ENCODE results near the gene TSTD1.
A peak's percentile ranks its signal among the peaks of the same experiment; 100 is the strongest.
"Not testable (repeated sequence)": the region's sequence is repeated elsewhere in the genome, so short reads cannot be mapped to it uniquely, and the experiment has no call there.

The TSTD1 gene

DNA sequence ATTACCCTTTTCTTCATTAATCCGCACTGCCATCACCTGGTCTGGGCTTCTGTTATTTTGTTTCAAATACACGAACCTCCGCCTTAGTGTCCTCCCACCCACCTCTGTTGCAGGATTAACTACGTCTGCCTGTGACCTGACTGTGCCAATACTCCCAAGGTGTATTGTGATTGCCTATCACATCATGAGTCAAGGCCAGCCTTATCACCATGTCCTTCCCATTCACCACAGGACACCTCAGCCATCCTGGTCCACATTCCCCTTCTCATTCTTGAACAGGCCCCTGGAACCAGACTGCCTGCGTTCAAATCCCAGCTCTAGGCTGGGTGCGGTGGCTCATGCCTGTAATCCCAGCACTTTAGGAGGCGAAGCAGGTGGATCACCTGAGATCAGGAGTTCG, 32.2 kb downstream of the TSTD1 start:
- no peak for DNase-seq

DNA sequence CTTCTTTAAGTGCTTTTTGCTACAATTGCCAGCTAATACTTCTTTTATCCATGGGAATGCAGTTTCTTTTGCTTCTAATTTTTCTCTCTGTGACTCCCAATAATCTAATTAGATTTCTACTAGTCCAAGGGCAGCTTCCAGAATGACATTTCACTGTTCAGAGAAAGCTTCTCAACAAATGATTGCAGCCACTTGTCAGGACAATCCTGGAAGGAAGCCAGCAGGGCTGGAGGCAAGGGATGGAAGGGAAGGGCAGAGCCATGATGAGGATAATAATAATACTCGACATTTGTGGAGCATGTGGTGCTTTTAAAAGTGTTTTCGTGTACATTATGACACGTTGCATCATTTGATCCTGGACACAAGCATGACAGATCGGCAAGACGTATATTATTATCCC, 37.2 kb downstream of the TSTD1 start:
- no peak for DNase-seq

DNA sequence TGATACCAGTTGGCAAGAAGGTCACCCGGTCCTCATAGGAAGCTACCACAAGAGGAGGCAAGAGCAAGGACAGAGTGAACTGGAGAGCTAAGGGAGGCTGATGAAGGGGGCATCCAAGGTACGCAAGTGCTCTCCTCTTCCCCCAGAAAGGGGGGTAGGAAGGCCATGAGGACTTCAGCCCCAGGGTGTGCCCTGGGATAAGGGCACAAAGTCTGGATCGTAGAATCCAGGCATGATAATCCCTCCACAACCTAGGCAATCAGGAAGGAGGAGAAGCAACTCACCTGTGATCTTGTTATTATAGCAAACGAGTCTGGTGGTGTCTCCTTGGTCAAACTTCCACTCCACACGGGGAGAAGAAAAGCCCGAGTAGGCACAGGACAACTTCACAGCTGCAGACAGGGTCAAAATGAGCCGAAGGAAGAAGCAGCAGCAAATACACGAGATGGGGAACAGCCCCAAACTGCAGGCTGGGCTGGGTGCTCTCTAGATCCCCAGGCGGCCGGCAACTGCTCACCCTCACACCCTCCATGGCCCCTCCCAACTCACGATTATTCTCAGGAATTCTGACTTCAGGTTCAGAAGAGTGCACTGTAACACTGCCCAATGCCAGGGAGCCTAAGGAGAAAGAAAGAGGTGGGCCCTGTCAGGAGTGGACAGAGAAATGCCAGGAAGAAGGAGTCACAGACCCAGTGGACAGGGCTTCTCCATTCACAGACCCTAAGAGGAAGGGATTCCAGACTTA, 37.9 kb downstream of the TSTD1 start:
- DNase-seq, result no peak

DNA sequence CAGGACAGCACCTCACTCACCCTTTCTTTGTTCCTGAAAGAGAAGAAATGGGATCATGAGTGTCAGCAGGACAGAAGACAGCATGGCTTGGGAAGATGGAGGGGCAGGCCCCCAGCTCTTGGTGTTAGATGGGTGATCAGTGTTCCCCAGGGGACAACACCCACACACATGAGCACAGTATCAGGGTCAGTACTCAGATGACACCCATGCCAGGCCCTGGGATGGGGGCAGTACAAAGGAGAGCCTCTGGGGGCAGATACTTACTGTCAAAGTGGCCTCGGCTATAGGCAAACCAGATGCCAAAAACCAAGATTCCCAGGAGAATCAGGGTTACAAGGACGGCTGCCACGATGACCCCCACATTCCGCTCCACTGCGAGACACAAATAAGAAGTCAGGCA, 39.4 kb downstream of the TSTD1 start:
- DNase-seq, result no peak

DNA sequence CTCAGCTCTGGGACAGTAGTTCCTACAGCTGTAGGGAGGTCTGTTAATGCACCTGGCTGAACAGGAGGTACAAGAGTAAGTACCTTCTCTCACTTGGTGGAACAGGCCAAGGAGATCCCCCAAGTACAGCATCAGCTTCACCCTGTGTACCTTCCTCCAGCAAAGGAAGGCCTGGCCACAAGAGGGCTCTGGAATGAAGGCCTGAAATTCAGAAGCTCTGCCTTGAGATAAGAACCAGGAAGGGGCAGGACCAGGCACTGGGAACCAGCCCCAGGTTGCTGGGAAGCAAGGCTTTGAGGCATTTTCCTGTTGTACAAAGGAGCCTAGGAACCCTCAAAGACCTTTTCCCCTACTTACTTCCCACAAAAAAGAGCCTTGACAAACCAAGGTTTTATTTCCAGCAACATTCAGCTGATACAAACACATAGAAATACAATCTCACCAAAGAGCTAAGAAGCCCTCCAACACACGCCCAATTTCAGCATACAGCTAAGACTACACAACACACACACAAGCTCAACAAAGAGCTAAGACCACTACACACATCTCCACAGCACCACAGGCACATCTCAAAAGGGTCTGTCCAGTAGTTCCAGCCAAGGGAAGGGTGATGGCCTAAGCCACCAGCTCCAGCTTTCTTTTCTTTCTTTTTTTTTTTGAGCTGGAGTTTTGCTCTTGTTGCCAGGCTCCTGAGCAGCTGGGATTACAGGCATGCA, 41.3 kb downstream of the TSTD1 start:
- no peak for DNase-seq

DNA sequence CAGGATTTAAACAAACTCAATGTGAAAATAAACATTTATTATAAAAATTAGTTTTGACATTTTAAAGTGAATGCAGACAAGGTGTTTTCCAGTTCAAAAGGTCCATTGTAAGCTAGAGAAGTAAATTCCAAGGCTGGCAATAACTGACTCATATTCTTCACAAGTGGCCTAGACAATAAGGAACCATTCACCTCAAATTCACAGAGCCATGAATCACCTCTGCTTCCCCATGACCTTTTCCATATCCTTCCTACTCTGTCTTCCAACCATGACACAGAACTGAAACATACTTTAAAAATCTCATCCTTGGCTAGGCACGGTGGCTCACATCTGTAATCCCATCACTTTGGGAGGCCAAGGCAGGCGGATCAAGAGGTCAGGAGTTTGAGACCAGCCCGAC, 42.6 kb downstream of the TSTD1 start:
- DNase-seq, result no peak

DNA sequence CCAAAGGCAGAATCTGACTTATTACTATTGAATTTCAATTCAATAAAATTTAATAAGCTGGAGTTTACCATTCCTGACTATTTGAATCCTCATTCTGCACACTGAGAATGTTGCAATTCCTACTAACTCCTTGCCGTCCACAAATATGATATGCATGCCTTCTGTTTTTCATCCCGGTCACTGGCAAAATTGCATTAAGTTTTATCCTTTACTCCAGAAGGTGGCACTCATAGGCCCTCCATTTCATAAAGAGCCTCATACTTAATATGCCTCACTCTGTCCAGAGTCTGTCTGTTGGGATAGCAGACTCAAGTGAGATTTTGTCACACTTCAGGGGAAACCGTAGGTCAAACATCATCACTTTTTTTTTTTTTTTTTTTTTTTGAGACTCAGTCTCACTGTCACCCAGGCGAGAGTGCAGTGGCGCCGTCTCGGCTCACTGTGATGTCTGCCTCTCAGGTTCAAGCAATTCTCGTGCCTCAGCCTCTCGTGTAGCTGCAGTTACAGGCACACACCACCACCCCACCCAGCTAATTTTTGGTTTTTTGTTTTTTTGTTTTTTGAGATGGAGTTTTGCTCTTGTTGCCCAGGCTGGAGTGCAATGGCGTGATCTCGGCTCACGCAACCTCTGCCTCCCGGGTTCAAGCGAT, 45.1 kb downstream of the TSTD1 start:
- DNase-seq, result peak; percentile 9

DNA sequence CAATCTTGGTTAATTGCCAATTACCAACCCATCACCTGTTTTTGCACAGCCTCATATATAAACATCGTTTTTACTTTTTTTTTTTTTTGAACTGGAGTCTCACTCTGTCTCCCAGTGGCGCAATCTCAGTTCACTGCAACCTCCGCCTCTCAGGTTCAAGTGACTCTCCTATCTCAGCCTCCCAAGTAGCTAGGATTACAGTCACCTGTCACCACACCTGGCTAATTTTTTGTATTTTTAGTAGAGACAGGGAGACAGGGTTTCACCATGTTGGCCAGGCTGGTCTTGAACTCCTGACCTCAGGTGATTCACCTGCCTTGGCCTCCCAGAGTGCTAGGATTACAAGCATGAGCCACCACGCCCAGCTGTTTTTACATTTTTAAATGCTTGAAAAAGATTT, 46.7 kb downstream of the TSTD1 start:
- not testable (repeated sequence) for DNase-seq

All from retina (tissue), 1 donor.